22Rv1 (cell line): ENCODE data around the gene GAPDH.
"Not testable (repeated sequence)": the region's sequence is repeated elsewhere in the genome, so short reads cannot be mapped to it uniquely, and the experiment has no call there.

ENCODE experiments used
- H3K27ac ChIP-seq: fragments of 450-650 bp; 2 replicates; pipeline ENCODE4 v1.5.1; 2017
- ZFX ChIP-seq: fragments of 450-650 bp; IDR thresholded peaks from 2 replicates; pipeline ENCODE4 v1.6.1; 2017; ENCODE audit warnings: antibody characterized with exemption, borderline replicate concordance
- TF ChIP-seq, protein P1 (sequence below): fragments of 450-650 bp; IDR thresholded peaks from 2 replicates; pipeline ENCODE4 v1.5.1; 2017; ENCODE audit warnings: mild to moderate bottlenecking

Gene GAPDH

DNA sequence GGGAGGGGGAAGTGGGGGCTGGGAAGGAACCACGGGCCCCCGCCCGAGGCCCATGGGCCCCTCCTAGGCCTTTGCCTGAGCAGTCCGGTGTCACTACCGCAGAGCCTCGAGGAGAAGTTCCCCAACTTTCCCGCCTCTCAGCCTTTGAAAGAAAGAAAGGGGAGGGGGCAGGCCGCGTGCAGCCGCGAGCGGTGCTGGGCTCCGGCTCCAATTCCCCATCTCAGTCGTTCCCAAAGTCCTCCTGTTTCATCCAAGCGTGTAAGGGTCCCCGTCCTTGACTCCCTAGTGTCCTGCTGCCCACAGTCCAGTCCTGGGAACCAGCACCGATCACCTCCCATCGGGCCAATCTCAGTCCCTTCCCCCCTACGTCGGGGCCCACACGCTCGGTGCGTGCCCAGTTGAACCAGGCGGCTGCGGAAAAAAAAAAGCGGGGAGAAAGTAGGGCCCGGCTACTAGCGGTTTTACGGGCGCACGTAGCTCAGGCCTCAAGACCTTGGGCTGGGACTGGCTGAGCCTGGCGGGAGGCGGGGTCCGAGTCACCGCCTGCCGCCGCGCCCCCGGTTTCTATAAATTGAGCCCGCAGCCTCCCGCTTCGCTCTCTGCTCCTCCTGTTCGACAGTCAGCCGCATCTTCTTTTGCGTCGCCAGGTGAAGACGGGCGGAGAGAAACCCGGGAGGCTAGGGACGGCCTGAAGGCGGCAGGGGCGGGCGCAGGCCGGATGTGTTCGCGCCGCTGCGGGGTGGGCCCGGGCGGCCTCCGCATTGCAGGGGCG, at the start of gene GAPDH:
GAPDH (plus strand) TSS at position 595 of the 772 bp plus-strand sequence. CDS start 316 bp downstream, outside the sequence.
- peak within 1 kb of the TSS; percentile 99 for H3K27ac ChIP-seq
- TF ChIP-seq ZFX = no peak
- TF ChIP-seq, protein P1, sequence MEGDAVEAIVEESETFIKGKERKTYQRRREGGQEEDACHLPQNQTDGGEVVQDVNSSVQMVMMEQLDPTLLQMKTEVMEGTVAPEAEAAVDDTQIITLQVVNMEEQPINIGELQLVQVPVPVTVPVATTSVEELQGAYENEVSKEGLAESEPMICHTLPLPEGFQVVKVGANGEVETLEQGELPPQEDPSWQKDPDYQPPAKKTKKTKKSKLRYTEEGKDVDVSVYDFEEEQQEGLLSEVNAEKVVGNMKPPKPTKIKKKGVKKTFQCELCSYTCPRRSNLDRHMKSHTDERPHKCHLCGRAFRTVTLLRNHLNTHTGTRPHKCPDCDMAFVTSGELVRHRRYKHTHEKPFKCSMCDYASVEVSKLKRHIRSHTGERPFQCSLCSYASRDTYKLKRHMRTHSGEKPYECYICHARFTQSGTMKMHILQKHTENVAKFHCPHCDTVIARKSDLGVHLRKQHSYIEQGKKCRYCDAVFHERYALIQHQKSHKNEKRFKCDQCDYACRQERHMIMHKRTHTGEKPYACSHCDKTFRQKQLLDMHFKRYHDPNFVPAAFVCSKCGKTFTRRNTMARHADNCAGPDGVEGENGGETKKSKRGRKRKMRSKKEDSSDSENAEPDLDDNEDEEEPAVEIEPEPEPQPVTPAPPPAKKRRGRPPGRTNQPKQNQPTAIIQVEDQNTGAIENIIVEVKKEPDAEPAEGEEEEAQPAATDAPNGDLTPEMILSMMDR = no peak

DNA sequence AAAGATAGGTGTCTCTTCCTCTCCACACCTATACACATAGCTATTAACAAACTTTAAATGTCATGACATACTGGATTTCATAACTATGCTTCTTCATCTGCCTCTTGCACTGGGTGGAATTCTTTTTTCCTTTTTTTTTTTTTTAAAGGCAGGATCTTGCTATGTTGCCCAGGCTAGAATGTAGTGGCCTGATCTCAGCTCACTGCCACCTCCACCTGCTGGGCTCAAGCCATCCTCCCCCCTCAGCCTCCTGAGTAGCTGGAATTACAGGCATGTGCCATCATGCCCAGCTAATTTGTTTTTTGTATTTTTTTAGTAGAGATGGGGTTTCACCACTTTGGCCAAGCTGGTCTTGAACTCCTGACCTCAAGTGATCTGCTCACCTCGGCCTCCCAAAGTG, 46.1 kb upstream of the GAPDH start:
- TF ChIP-seq, protein P1 = no peak
- TF ChIP-seq ZFX = no peak
- H3K27ac ChIP-seq = no peak overlapping the region

DNA sequence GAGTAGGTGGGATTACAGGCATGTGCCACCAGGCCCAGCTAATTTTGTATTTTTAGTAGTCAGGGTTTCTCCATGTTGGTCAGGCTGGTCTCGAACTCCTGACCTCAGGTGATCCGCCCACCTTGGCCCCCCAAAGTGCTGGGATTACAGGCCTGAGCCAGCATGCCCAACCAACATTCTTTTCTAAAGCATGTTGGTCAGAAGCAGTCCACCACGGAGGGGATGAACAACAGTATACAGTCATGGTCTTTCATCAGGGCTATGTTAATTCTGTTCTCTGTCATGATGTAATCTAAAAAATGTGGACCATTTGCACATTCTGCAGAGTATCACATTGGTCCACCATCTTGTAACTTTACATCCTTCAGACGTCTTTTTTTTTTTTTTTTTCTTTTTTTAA, 44.9 kb upstream of the GAPDH start:
- H3K27ac ChIP-seq = no peak overlapping the region
- TF ChIP-seq, protein P1 = no peak
- TF ChIP-seq ZFX = no peak

DNA sequence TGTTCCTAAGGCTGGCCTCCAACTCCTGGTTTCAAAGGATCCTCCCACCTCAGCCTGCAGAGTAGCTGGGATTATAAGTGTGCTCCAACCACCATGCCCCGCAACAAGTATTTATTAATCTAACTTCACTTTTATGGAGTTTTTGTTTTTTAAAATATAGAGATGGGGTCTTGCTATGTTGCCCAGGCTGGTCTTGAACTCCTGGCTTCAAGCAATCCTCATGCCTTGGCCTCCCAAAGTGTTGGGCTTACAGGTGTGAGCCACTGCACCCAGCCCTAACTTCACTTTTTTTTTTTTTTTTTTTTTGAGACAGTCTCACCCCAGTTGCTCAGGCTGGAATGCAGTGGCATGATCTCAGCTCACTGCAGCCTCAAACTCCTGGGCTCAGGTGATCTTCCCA, 43.6 kb upstream of the GAPDH start:
- not testable (repeated sequence) for H3K27ac ChIP-seq

DNA sequence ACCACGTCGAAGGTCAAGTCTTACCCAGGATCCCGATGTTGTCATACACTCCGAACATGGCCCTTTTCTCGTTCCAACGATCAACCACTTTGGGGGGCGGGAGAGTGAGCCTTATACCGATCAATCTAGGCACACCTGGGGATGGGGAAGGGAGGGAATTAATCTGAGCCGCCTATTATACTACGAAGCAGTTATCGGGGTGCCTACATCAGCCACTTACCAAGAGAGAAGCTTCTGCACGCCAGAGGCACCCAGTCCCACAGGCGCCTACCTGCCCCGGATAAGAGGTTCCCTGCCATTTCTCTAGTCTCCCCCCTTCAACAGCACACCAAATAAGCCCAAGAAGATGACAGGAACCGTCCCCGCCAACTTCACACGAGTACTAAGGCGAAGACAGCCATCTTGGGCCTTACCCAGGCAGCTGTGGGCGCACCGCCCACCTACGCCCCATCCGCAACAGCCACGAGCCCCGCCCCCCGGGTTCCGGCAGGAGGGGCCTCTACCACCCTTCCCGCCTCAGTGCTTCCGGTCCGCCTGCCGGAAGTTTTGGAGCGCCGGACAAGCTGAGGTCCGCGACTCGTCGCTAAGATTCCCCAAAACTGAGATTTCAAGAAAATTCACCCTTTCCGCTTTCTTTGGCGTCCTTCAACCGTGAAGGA, 41.4 kb upstream of the GAPDH start, which contains the start of gene MRPL51:
MRPL51 (minus strand) TSS at position 425 of the 659 bp plus-strand sequence; CDS start at position 299, 126 bp downstream.
- H3K27ac ChIP-seq = peak within 1 kb of the TSS; percentile 98
- TF ChIP-seq, protein P1 = no peak
- TF ChIP-seq ZFX = no peak

DNA sequence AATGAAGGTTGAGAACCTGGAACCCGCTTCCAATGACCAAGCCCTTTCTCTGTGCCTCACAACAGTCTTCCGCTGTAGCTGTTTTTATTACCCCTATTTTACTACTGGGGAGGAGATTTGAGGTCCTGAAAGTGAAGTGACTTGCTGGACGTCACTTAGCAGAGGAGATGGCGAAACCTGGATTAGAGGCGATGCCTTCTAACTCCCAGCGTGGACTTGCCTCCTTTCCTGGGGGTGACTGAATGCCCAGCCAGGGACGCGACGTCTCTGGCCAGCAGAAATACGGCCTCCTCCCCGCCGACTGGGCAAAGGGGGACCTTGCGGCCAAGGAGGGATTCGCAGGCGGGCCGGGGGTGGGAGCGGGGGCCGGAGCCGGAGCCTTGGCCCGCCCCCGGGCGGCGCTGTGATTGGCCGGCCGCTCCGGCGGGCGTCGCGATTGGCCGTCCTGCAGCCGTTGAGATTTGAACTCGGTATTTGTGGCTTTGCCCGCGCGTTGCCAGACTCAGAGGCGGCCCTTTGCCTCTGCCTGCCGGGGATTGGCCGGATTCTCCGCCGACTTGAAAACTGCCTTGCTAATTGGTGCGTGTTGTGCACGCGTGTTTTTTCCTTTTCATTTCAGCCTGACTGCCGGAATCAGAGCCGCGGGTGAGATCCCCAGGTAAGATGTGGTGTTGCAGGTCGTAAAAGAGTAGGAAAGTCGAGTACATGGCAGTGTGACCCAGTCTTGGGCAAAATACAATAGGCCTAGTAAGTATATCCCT, 40.6 kb upstream of the GAPDH start, which contains the start of gene NCAPD2:
NCAPD2 (plus strand) TSS at position 606 of the 761 bp plus-strand sequence. CDS start 997 bp downstream, outside the sequence.
- TF ChIP-seq, protein P1 = peak; percentile 34
- TF ChIP-seq ZFX = no peak
- peak within 1 kb of the TSS; percentile 98 for H3K27ac ChIP-seq

DNA sequence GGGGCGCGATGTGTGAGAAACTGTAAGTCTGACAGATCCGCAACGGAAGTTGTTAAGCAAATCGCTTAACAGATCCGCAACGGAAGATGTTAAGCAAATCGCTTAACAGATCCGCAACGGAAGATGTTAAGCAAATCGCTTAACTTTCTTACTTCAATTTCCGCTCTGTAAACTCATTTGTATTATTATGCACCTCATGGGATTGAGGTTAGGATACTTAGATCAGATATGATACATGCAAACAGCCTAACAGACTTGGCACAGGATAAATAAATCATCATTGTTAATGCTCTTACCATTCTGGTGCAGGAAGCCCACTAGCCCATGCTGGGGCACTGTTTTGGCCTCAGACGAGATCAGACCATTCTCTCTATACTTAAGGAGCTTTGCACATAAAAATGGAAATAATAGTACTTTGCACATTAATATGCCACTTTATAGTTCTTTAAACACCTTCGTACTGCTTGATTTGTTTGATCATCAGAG, 40.0 kb upstream of the GAPDH start:
- H3K27ac ChIP-seq = peak overlapping the region; percentile 98
- TF ChIP-seq, protein P1 = peak; percentile 12; the same call in 1 of the 2 replicates
- no peak for TF ChIP-seq ZFX
